HFF-Myc (cell line): ENCODE data around the gene IP6K1.

Experiments
- DNase-seq: peaks from one replicate; pipeline ENCODE4 v3.0.0-alpha.2; 2011; ENCODE audit warnings: low read depth; ENCODE audit errors: extremely low read depth
- H3K4me3 ChIP-seq: replicated peaks from 2 replicates; pipeline ENCODE4 v1.5.1; 2011; ENCODE audit warnings: low read depth, mild to moderate bottlenecking, control low read depth, low read length
- TF ChIP-seq, protein P1 (sequence below): IDR thresholded peaks from 2 replicates; pipeline ENCODE4 v1.5.1; 2012; ENCODE audit warnings: mild to moderate bottlenecking, low read depth, low read length, control low read depth; ENCODE audit errors: missing control alignments

The IP6K1 gene

DNA sequence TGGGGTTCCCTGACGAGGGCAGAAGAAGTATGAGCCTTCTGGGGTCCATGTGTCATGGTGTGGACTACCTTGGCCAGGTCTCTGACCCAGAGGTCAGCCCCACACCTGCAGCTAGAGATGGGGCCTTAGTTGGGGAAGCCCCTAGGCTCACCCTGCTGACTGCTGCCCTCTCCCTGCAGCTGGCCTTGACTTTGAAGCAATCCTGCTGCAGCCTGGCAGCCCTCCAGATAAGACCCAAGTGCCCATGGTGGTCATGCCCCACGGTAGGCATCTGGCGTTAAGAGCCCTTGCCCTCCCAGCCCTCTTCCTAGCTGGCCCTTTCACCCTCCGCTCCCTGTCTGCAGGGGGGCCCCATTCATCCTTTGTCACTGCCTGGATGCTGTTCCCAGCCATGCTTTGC, 104.8 kb downstream of the IP6K1 start:
- TF ChIP-seq, protein P1, sequence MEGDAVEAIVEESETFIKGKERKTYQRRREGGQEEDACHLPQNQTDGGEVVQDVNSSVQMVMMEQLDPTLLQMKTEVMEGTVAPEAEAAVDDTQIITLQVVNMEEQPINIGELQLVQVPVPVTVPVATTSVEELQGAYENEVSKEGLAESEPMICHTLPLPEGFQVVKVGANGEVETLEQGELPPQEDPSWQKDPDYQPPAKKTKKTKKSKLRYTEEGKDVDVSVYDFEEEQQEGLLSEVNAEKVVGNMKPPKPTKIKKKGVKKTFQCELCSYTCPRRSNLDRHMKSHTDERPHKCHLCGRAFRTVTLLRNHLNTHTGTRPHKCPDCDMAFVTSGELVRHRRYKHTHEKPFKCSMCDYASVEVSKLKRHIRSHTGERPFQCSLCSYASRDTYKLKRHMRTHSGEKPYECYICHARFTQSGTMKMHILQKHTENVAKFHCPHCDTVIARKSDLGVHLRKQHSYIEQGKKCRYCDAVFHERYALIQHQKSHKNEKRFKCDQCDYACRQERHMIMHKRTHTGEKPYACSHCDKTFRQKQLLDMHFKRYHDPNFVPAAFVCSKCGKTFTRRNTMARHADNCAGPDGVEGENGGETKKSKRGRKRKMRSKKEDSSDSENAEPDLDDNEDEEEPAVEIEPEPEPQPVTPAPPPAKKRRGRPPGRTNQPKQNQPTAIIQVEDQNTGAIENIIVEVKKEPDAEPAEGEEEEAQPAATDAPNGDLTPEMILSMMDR = no peak
- no peak for DNase-seq
- no peak overlapping the region for H3K4me3 ChIP-seq

GRCh38 chr3:49681232-49681522, 105.2 kb downstream of the IP6K1 start:
- TF ChIP-seq, protein P1 = no peak
- H3K4me3 ChIP-seq = no peak overlapping the region
- DNase-seq = no peak

DNA sequence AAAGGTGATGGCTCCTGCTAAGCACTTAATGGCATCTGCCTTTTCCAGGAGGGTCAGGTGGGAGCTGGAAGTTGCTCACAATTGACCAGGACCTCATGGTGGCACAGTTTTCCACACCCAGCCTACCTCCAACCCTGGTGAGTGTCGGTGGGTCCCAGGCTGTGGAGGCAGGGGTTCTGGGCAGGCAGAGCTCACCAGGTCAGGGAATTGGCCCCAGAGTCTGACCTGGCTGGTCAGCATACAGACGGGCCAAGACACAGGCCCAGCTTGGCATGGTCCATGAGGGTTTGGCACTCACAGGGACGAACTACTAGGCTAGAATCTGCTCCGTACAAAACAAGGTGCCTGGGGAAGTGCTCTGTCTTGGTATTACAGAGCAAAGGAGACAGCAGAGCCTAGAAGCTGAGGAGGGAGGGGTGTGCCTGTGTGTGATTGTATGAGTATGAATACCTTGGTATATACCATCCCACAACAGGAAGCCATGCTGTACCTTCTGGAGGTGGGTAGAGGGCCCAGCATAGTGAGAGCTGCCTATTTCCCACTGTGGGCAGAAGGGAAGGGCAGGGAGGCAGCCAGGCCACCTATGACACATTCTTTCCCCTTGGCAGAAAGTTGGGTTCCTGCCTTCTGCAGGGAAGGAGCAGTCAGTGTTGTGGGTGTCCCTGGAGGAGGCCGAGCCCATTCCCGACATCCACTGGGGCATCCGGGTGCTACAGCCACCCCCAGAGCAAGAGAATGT, 105.7 kb downstream of the IP6K1 start:
- TF ChIP-seq, protein P1 = no peak
- DNase-seq = no peak
- H3K4me3 ChIP-seq = no peak overlapping the region

DNA sequence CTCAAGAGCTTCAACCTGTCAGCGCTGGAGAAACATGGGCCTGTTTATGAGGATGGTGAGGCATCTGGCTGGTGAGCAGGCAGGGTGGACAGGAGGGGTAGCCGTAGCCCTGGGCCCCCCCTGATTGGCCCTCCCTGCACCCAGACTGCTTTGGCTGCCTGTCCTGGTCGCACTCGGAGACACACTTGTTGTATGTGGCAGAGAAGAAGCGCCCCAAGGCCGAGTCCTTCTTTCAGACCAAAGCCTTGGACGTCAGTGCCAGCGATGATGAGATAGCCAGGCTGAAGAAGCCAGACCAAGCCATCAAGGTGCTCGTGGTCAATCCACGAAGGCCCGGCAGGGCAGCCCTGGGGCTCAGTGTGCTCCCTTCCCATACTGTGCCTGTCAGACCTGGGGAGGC, 110.4 kb downstream of the IP6K1 start:
- TF ChIP-seq, protein P1 = no peak
- no peak for DNase-seq
- H3K4me3 ChIP-seq = no peak overlapping the region; the same call in 1 of the 2 replicates

GRCh38 chr3:49674497-49674983, 111.8 kb downstream of the IP6K1 start:
- no peak for DNase-seq
- TF ChIP-seq, protein P1 = no peak
- peak overlapping the region; percentile 83 for H3K4me3 ChIP-seq
